Esophagus squamous epithelium (tissue), 5 donors: ENCODE results near the gene NELFCD. TPM values are rescaled to one million over a fixed set of nuclear protein-coding genes. Genes with fewer than 3 reads are reported as not detected.

Source experiments
- DNase-seq: peaks from one replicate; lab custom pipeline; 2025; lab: John Stamatoyannopoulos, UW
- H3K27ac ChIP-seq, 4 donors: fragments of 200-600 bp; sonication (generic); one replicate each; pipeline ENCODE4 v1.5.1; 2016 to 2019; ENCODE audit warnings: mild to moderate bottlenecking in 1 of 4
- H3K27me3 ChIP-seq, 4 donors: fragments of 200-600 bp; sonication (generic); 1 replicate in 3 of 4; 2 replicates in 1 of 4; pipeline versions ENCODE4 v1.5.1 to v1.6.0; 2017 to 2021; ENCODE audit warnings: antibody characterized with exemption in 1 of 4
- H3K36me3 ChIP-seq, 3 donors: fragments of 200-600 bp; sonication (generic); one replicate each; pipeline ENCODE4 v1.5.1; 2016 to 2019
- H3K4me1 ChIP-seq, 3 donors: fragments of 200-600 bp; sonication (generic); one replicate each; pipeline ENCODE4 v1.5.1; 2017 to 2019
- H3K4me3 ChIP-seq, 4 donors: fragments of 200-600 bp; sonication (generic); 1 replicate in 3 of 4; 2 replicates in 1 of 4; pipeline ENCODE4 v1.5.1; 2016 to 2019; ENCODE audit warnings: mild to moderate bottlenecking in 2 of 4, moderate library complexity in 1 of 4
- H3K9me3 ChIP-seq, 3 donors: fragments of 200-600 bp; sonication (generic); one replicate each; pipeline ENCODE4 v1.5.1; 2016 to 2019
- POLR2A ChIP-seq, 4 donors: fragments of 450-650 bp; IDR thresholded peaks; one replicate each; pipeline ENCODE4 v1.6.1; 2017; ENCODE audit warnings: antibody characterized with exemption in 4 of 4, mild to moderate bottlenecking in 4 of 4, moderate library complexity in 3 of 4
- WGBS, 2 donors: methylation state at CpG; one replicate each; pipeline ENCODE4 v1.1.5; 2018; 5-methylcytosine and 5-hydroxymethylcytosine counted together
- intact Hi-C: fragments of 100-400 bp; cut with DNase I; formaldehyde crosslinking; loops from one replicate; pipeline ENCODE4 v1.15.0; 2022
- total RNA-seq, 4 donors: library from RNA; depleted of rRNA; stranded (reverse); fragments of >200 nt; gene quantifications; one replicate each; pipeline ENCODE4 v1.1.0, GENCODE V29; 2016
- TF ChIP-seq, protein P1 (sequence below), 6 experiments: fragments of 450-650 bp in 4 of 6; fragments of 200-600 bp in 2 of 6; sonication (generic) in 2 of 6; IDR thresholded peaks; one replicate each; pipeline ENCODE4 v1.5.1; 2016 to 2019; ENCODE audit warnings: antibody characterized with exemption in 6 of 6, mild to moderate bottlenecking in 4 of 6, moderate library complexity in 4 of 6
- donor health status: DM: yes; HTN: yes; CAD: no.

The NELFCD gene
- total RNA-seq, 4 donors from 2014 or later = 40.5 to 64.3 (median 49.9) TPM

DNA sequence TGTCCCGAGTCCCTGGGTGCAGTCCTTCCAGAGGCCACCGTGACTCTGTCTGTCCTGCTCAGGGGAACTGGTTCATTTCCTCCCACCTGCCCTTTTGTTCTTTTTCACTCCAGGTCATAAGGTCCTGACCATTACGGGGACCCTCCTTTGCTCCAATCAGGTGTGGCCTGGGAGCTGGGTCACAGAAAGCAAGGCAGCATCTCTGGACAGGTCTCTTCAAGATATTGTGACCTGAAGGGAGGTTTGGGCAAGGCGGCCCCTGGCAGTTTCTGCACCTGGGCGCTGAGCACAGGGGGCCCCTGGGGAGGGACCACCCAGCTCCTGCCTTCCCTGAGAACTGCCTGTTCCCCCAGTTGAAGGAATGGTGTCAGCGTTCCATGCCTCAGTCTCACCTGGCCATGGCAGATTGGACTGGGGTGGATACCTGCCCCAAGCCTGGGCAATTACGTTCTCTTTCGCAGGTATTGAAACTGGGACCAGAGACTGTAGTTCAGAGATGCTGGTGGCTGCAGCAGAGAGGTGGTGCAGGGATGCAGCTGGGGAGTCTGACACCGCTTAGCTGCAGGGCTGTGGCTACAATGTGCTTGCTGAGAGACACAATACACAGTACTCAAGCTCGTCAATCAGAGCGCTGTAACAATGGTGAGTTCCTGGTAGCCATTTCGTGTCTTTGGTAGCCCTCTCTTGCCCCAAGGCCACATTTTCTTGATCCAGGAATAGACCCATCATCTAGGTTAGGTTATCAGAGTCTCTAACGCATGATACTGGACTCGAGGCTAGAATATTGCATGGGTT, 15.6 kb upstream of the NELFCD start:
- 54 to 72% methylated on average over 7 to 9 of the region's 14 CpGs for WGBS, 2 donors
- no peaks in the 10 kb centered on the region for H3K4me1 ChIP-seq
- no peak for DNase-seq
- H3K27ac ChIP-seq = no peak overlapping the region
- H3K9me3 ChIP-seq = peaks cover 0 to 5% (median 0%) of the 10 kb centered on the region in 3 donors
- no peaks in the 10 kb centered on the region for H3K36me3 ChIP-seq
- peaks cover 0 to 8% (median 0%) of the 10 kb centered on the region in 4 donors for H3K27me3 ChIP-seq
- TF ChIP-seq POLR2A (IDR thresholded peaks at IDR 0.05) = no peak
- TF ChIP-seq, protein P1, sequence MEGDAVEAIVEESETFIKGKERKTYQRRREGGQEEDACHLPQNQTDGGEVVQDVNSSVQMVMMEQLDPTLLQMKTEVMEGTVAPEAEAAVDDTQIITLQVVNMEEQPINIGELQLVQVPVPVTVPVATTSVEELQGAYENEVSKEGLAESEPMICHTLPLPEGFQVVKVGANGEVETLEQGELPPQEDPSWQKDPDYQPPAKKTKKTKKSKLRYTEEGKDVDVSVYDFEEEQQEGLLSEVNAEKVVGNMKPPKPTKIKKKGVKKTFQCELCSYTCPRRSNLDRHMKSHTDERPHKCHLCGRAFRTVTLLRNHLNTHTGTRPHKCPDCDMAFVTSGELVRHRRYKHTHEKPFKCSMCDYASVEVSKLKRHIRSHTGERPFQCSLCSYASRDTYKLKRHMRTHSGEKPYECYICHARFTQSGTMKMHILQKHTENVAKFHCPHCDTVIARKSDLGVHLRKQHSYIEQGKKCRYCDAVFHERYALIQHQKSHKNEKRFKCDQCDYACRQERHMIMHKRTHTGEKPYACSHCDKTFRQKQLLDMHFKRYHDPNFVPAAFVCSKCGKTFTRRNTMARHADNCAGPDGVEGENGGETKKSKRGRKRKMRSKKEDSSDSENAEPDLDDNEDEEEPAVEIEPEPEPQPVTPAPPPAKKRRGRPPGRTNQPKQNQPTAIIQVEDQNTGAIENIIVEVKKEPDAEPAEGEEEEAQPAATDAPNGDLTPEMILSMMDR (IDR thresholded peaks at IDR 0.05) = no peak
- intact Hi-C loops = no loop called here
- H3K4me3 ChIP-seq = no peak overlapping the region

DNA sequence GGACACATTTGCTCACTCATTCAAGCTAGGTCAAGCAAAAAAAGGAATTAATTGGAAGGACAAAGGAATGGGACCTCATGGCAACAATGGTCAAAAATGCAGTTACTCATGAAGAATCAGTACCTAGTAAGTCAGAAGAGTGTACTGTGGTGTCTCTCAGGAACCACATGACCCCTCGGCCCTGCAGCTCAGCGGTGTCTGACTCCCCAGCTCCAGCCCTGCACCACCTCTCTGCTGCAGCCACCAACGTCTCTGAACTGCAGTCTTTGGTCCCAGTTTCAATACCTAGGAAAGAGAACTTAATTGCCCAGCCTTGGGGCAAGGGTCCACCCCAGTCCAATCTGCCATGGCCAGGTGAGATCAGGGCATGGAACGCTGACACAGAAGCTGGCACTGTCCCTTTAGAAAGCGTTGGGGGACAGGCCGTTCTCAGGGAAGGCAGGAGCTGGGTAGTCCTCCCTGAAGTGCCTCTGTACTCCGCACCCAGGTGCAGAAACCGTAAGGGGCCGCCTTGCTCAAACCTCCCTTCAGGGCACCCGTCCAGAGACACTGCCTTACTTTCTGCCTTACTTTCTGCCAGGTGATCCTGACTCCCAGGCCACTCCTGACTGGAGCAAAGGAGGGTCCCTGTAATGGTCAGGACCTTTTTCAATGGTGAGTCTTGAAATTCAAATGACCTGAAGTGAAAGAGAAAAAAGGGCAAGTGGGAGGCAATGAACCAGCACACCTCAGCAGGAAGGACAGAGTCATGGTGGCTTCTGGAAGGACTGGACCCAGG, 13.2 kb upstream of the NELFCD start:
- DNase-seq = no peak
- H3K9me3 ChIP-seq = peaks cover 0 to 5% (median 0%) of the 10 kb centered on the region in 3 donors
- H3K27ac ChIP-seq = no peak overlapping the region
- intact Hi-C loops = no loop called here
- H3K36me3 ChIP-seq = no peaks in the 10 kb centered on the region
- H3K4me1 ChIP-seq = no peaks in the 10 kb centered on the region
- H3K27me3 ChIP-seq = peaks cover 0 to 8% (median 0%) of the 10 kb centered on the region in 4 donors
- no peak overlapping the region for H3K4me3 ChIP-seq
- WGBS, 2 donors = 51 to 88% methylated on average over 3 to 7 of the region's 10 CpGs
- TF ChIP-seq, protein P1 (IDR thresholded peaks at IDR 0.05) = no peak
- TF ChIP-seq POLR2A (IDR thresholded peaks at IDR 0.05) = no peak

DNA sequence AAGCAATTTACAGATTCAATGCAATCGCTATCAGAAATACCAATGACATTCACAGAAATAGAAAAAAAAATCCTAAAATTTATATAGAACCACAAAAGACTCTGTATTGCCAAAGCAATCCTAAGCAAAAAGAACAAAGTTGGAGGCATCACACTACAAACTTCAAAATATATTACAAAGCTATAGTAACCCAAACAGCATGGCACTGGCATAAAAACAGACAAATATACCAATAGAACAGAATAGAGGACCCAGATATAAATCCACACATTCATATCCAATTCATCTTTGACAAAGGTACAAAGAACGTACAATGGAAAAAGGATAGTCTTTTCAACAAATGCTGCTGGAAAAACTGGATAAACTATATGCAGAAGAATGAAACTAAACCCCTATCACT, 11.6 kb upstream of the NELFCD start:
- TF ChIP-seq, protein P1 (IDR thresholded peaks at IDR 0.05) = no peak
- no peak for TF ChIP-seq POLR2A (IDR thresholded peaks at IDR 0.05)
- Histone ChIP-seq H3K4me3 (no peak overlapping the region), H3K36me3 (no peaks in the 10 kb centered on the region), H3K27me3 (peaks cover 0 to 8% (median 0%) of the 10 kb centered on the region in 4 donors), H3K27ac (no peak overlapping the region), H3K4me1 (no peaks in the 10 kb centered on the region), H3K9me3 (peaks cover 0 to 5% (median 0%) of the 10 kb centered on the region in 3 donors)
- no peak for DNase-seq
- intact Hi-C loops = no loop called here
- 66 to 87% methylated on average over 2 of the region's 2 CpGs for WGBS, 2 donors

DNA sequence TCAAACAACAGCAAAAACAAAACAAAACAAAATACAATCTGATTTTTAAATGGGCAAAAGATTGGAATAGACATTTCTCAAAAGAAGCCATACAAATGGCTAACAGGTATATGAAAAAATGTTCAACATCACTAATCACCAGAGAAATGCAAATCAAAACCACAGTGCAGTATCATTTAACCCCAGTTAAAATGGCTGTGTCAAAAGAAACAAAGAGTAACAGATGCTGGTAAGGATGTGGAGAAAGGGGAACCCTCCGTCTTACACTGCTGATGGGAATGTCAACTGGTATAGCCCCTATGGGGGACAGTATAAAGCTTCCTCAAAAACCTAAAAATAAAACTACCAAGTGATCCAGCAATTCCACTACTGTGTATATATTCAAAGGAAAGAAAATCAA, 10.9 kb upstream of the NELFCD start:
- no peak for DNase-seq
- intact Hi-C loops = no loop called here
- no peak overlapping the region for H3K4me3 ChIP-seq
- H3K9me3 ChIP-seq = peaks cover 0 to 5% (median 0%) of the 10 kb centered on the region in 3 donors
- H3K36me3 ChIP-seq = no peaks in the 10 kb centered on the region
- H3K4me1 ChIP-seq = no peaks in the 10 kb centered on the region
- TF ChIP-seq, protein P1 (IDR thresholded peaks at IDR 0.05) = no peak
- TF ChIP-seq POLR2A (IDR thresholded peaks at IDR 0.05) = no peak
- H3K27ac ChIP-seq = no peak overlapping the region
- H3K27me3 ChIP-seq = peaks cover 0 to 8% (median 0%) of the 10 kb centered on the region in 4 donors
- WGBS, 2 donors = 54 to 87% methylated on average over 1 of the region's 1 CpG

DNA sequence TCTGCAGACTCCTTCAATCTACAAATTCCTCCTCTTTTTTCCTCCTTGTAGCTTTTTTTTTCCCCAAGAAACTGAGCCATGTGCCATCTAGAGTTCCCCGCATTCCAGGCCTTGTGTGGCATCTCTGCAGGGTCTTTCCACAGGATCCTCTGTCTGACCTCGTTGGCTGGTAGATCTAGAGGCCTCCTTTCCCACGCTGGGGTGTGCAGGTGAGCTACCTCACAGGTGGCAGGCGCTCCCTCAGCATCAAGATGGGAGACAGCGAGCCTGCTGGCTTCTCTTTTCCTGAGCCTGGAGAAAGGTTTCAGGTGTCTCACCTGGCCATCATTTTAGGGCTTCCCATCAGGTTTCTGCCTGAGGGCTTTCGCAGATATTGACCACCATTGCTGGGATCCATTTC, 9.6 kb upstream of the NELFCD start:
- intact Hi-C loops = no loop called here
- Histone ChIP-seq H3K9me3 (peaks cover 0 to 5% (median 0%) of the 10 kb centered on the region in 3 donors), H3K4me3 (no peak overlapping the region), H3K27me3 (peaks cover 0 to 2% (median 0%) of the 10 kb centered on the region in 4 donors), H3K27ac (no peak overlapping the region), H3K4me1 (no peaks in the 10 kb centered on the region), H3K36me3 (no peaks in the 10 kb centered on the region)
- no peak for TF ChIP-seq POLR2A (IDR thresholded peaks at IDR 0.05)
- TF ChIP-seq, protein P1 (IDR thresholded peaks at IDR 0.05) = no peak
- no peak for DNase-seq
- 75 to 87% methylated on average over 5 to 6 of the region's 6 CpGs for WGBS, 2 donors
